Calu3 (cell line): ENCODE measurements around the gene ACTBL2. TPM values are rescaled to one million over a fixed set of nuclear protein-coding genes. Genes with fewer than 3 reads are reported as not detected.

Experiments used
- BruUV-seq: library from RNA; stranded (reverse); fragments of 400-500 nt; replicated peaks from 2 replicates; lab custom pipeline; 2021; lab: Mats Ljungman, UMichigan
- CTCF ChIA-PET: fragments of 300-600 bp; sonication (Branson Sonifier 250); formaldehyde crosslinking; loops from one replicate; lab custom pipeline; 2022; ENCODE audit warnings: antibody characterized with exemption; lab: Charles Lee
- DNase-seq: peaks from one replicate; pipeline ENCODE4 v3.0.0; 2022
- H3K27ac Mint-ChIP-seq: one replicate; pipeline ENCODE4 v1.8.0; 2022; ENCODE audit warnings: mixed read lengths; ENCODE audit not compliant: unreplicated experiment
- H3K27me3 Mint-ChIP-seq: one replicate; pipeline ENCODE4 v1.8.0; 2022; ENCODE audit warnings: mixed read lengths; ENCODE audit not compliant: unreplicated experiment
- H3K36me3 Mint-ChIP-seq: one replicate; pipeline ENCODE4 v1.8.0; 2022; ENCODE audit warnings: mild to moderate bottlenecking, moderate library complexity, mixed read lengths; ENCODE audit not compliant: insufficient read depth, unreplicated experiment
- H3K4me1 Mint-ChIP-seq: one replicate; pipeline ENCODE4 v1.8.0; 2022; ENCODE audit warnings: mild to moderate bottlenecking, low read depth, mixed read lengths; ENCODE audit not compliant: unreplicated experiment
- H3K4me3 Mint-ChIP-seq: one replicate; pipeline ENCODE4 v1.8.0; 2022; ENCODE audit warnings: mild to moderate bottlenecking, low read depth, moderate library complexity, mixed read lengths; ENCODE audit not compliant: unreplicated experiment
- H3K9me3 Mint-ChIP-seq: one replicate; pipeline ENCODE4 v1.8.0; 2022; ENCODE audit warnings: low read depth, mixed read lengths; ENCODE audit not compliant: unreplicated experiment
- CTCF ChIP-seq: fragments of 200-600 bp; IDR thresholded peaks from one replicate; pipeline ENCODE4 v1.8.0; 2022; ENCODE audit warnings: antibody characterized with exemption; ENCODE audit not compliant: unreplicated experiment
- intact Hi-C: fragments of 100-400 bp; cut with micrococcal nuclease; formaldehyde crosslinking; loops from one replicate; pipeline ENCODE4 v1.10.0; 2022; ENCODE audit not compliant: unreplicated experiment
- total RNA-seq: library from RNA; stranded (reverse); gene quantifications from 2 replicates; pipeline ENCODE4 v1.2.3, GENCODE V29; 2022

The ACTBL2 gene
- total RNA-seq, 1 experiment from 2014 or later, result 0.45 TPM

- Mint-ChIP-seq H3K36me3 (no peaks in the 10 kb centered on the region), H3K9me3 (peaks cover 5% of the 10 kb centered on the region), H3K27ac (no peak overlapping the region), H3K4me1 (no peaks in the 10 kb centered on the region), H3K4me3 (no peak overlapping the region), H3K27me3 (no peaks in the 10 kb centered on the region)
- intact Hi-C loops, result no loop called here
- no peak for DNase-seq
- TF ChIP-seq CTCF, result no peak
- BruUV-seq, result no TSS peak
- CTCF ChIA-PET, result interaction anchor here (1.2 kb wide), 1 partner anchor 377 kb away, joined by 3 read pairs; no protein-coding TSS in a partner anchor
Observed at GRCh38 chr5:57511321-57511720, 28.7 kb upstream of the ACTBL2 start.

- TF ChIP-seq CTCF, result no peak
- intact Hi-C loops, result no loop called here
- CTCF ChIA-PET, result no interaction called here
- BruUV-seq, result no TSS peak
- Mint-ChIP-seq H3K4me3 (no peak overlapping the region), H3K9me3 (peaks cover 2% of the 10 kb centered on the region), H3K4me1 (no peaks in the 10 kb centered on the region), H3K27ac (no peak overlapping the region), H3K36me3 (no peaks in the 10 kb centered on the region), H3K27me3 (no peaks in the 10 kb centered on the region)
- DNase-seq, result no peak
Observed at GRCh38 chr5:57509501-57510260, 27.1 kb upstream of the ACTBL2 start.

- no peak for DNase-seq
- CTCF ChIA-PET, result no interaction called here
- no peaks in the 10 kb centered on the region for H3K27me3 Mint-ChIP-seq
- TF ChIP-seq CTCF, result no peak
- H3K4me3 Mint-ChIP-seq, result no peak overlapping the region
- no TSS peak for BruUV-seq
- H3K36me3 Mint-ChIP-seq, result no peaks in the 10 kb centered on the region
- intact Hi-C loops, result no loop called here
- no peak overlapping the region for H3K27ac Mint-ChIP-seq
- peaks cover 14% of the 10 kb centered on the region for H3K4me1 Mint-ChIP-seq
- peaks cover 2% of the 10 kb centered on the region for H3K9me3 Mint-ChIP-seq
Observed at GRCh38 chr5:57508211-57508610, 25.6 kb upstream of the ACTBL2 start.

- intact Hi-C loops, result no loop called here
- Mint-ChIP-seq H3K9me3 (peaks cover 2% of the 10 kb centered on the region), H3K36me3 (no peaks in the 10 kb centered on the region), H3K27ac (no peak overlapping the region), H3K27me3 (no peaks in the 10 kb centered on the region), H3K4me1 (peaks cover 41% of the 10 kb centered on the region), H3K4me3 (no peak overlapping the region)
- no peak for TF ChIP-seq CTCF
- CTCF ChIA-PET, result no interaction called here
- no TSS peak for BruUV-seq
- DNase-seq, result no peak
Observed at GRCh38 chr5:57505272-57506200, 22.9 kb upstream of the ACTBL2 start.
